Measurements from ENCODE around the gene TUBB2B. TPM values are rescaled to one million over a fixed set of nuclear protein-coding genes. Genes with fewer than 3 reads are reported as not detected.

The TUBB2B gene
- total and polyA plus RNA-seq, 9 of the 15 experiments (the other 6 are each of a cell fraction or from before 2014, with no cell fraction given), result 0.11 to 9.7 (median 4.6) TPM

- TF ChIP-seq MGA (IDR thresholded peaks at IDR 0.05), result peak; percentile 93
- TF ChIP-seq BHLHE40 (IDR thresholded peaks at IDR 0.05; ENCODE audit: low read length), result peak; percentile 28; the same call in 1 of the 2 replicates
- TF ChIP-seq CBFB (CRISPR knock-in tag; IDR thresholded peaks at IDR 0.05), result 0 out of 2 replicates have a peak, but pooled peaks have one; percentile 59
- peak; percentile 40; the same call in 1 of the 2 replicates for TF ChIP-seq KAT7 (CRISPR knock-in tag; IDR thresholded peaks at IDR 0.05; ENCODE audit: borderline replicate concordance)
- no peak for TF ChIP-seq NONO (IDR thresholded peaks at IDR 0.05; ENCODE audit: low read depth in 2 of 2, low read length in 1 of 2)
- TF ChIP-seq CC2D1A (IDR thresholded peaks at IDR 0.05), result no peak
- no peak; the same call in 1 of the 2 replicates for TF ChIP-seq VEZF1 (CRISPR knock-in tag; IDR thresholded peaks at IDR 0.05)
- no peak for TF ChIP-seq MNT (conservative IDR thresholded peaks at IDR 0.05)
- no peak for TF ChIP-seq BACH1 (tag; IDR thresholded peaks at IDR 0.05)
- no peak for TF ChIP-seq SUPT5H (IDR thresholded peaks at IDR 0.05)
- TF ChIP-seq KDM5B (IDR thresholded peaks at IDR 0.05; ENCODE audit: insufficient replicate concordance, low read depth, low read length), result peak; percentile 52
Measured at GRCh38 chr6:3226481-3227362, 731 bp downstream of the TUBB2B start (continued).
